A673 (cell line): ENCODE measurements around the gene HELZ2.

Experiments
- CTCF ChIP-seq: fragments of 300-800, 200-600 bp; sonication (generic); conservative IDR thresholded peaks from 2 replicates; pipeline ENCODE4 v1.5.1; 2017; ENCODE audit warnings: low read depth, mild to moderate bottlenecking, antibody characterized with exemption, low read length, moderate library complexity, mixed read lengths
- EZH2 ChIP-seq: fragments of 200-600 bp; sonication (generic); IDR thresholded peaks from 2 replicates; pipeline ENCODE4 v1.6.1; 2017; ENCODE audit warnings: borderline replicate concordance, low read depth, mild to moderate bottlenecking, mixed read lengths, antibody characterized with exemption, low read length; ENCODE audit not compliant: poor library complexity, severe bottlenecking

GRCh38 chr20:63610581-63611435 lies 36.8 kb upstream of the HELZ2 start:
- TF ChIP-seq CTCF (no peak), EZH2 (no peak)
